Lung (tissue), 12 donors: Measurements from ENCODE around the gene IGF2R. TPM values are rescaled to one million over a fixed set of nuclear protein-coding genes. Genes with fewer than 3 reads are reported as not detected.

Experiments
- ATAC-seq: fragments of 200-7000 bp; cut with Tn5 transposase; one replicate; pipeline ENCODE4 v1.9.1; 2020; ENCODE audit warnings: moderate number of reproducible peaks; ENCODE audit not compliant: insufficient read depth, low FRiP score
- DNase-seq, 3 donors: peaks; one replicate each; pipeline ENCODE4 v3.0.0-alpha.2; 2013 to 2017
- H3K27ac ChIP-seq, 2 donors: one replicate each; pipeline ENCODE4 v1.5.1; 2013; ENCODE audit warnings: mild to moderate bottlenecking in 2 of 2, moderate library complexity in 2 of 2, control low read depth in 1 of 2, inconsistent platforms in 1 of 2, low read depth in 1 of 2, low read length in 1 of 2
- H3K27me3 ChIP-seq, 3 donors: one replicate each; pipeline ENCODE4 v1.5.1; 2013; ENCODE audit warnings: low read length in 2 of 3; ENCODE audit not compliant: control insufficient read depth in 3 of 3, insufficient read depth in 3 of 3
- H3K36me3 ChIP-seq, 4 donors: one replicate each; pipeline ENCODE4 v1.5.1; 2013; ENCODE audit warnings: low read length in 4 of 4, mild to moderate bottlenecking in 1 of 4, moderate library complexity in 1 of 4; ENCODE audit not compliant: control insufficient read depth in 4 of 4, insufficient read depth in 4 of 4
- H3K4me1 ChIP-seq, 5 donors: one replicate each; pipeline ENCODE4 v1.5.1; 2013; ENCODE audit warnings: low read length in 5 of 5, mild to moderate bottlenecking in 2 of 5, moderate library complexity in 1 of 5; ENCODE audit not compliant: control insufficient read depth in 5 of 5, insufficient read depth in 5 of 5
- H3K4me3 ChIP-seq: one replicate; pipeline ENCODE4 v1.5.1; 2013; ENCODE audit warnings: mild to moderate bottlenecking, control low read depth, moderate library complexity
- H3K9ac ChIP-seq, 2 donors: one replicate each; pipeline ENCODE4 v1.5.1; 2013; ENCODE audit warnings: low read length in 2 of 2, control low read depth in 1 of 2; ENCODE audit not compliant: insufficient read depth in 1 of 2
- H3K9me3 ChIP-seq, 4 donors: one replicate each; pipeline ENCODE4 v1.5.1; 2013; ENCODE audit warnings: low read length in 3 of 4, mild to moderate bottlenecking in 1 of 4, moderate library complexity in 1 of 4; ENCODE audit not compliant: control insufficient read depth in 4 of 4, insufficient read depth in 3 of 4
- CTCF ChIP-seq: IDR thresholded peaks from 2 replicates; pipeline ENCODE4 v1.5.1; 2012; ENCODE audit warnings: mild to moderate bottlenecking; ENCODE audit errors: control extremely low read depth, extremely low read depth
- WGBS, 2 donors: extraction: QIAGEN DNeasy Blood & Tissue Kit; methylation state at CpG; one replicate each; pipeline ENCODE4 v1.1.7; 2013; 5-methylcytosine and 5-hydroxymethylcytosine counted together
- polyA plus RNA-seq, 2 donors: library from polyadenylated mRNA; stranded (reverse); fragments of 200-250 nt; gene quantifications; one replicate each; pipeline ENCODE4 v1.2.1, GENCODE V29; 2013
- total RNA-seq, 2 donors: library from RNA; depleted of rRNA in 1 of 2; stranded (reverse); fragments of >200 nt in 1 of 2; gene quantifications; one replicate each; pipeline ENCODE4 v1.2.1, GENCODE V29; 2014 to 2021
- donor health status: control.
- donor health status: control.
- donor health status: Bipolar disorder and iron deficiency.
- donor health status: healthy.
- donor health status: DM: yes; HTN: yes; CAD: no.

Gene IGF2R
- total and polyA plus RNA-seq, 4 donors, result 30.0 to 125 (median 92.6) TPM

GRCh38 chr6:160055813-160056212 is 86.9 kb downstream of the IGF2R start:
- WGBS, 2 donors, result 72 to 81% methylated on average over 6 of the region's 6 CpGs

GRCh38 chr6:160057080-160057479 is 88.2 kb downstream of the IGF2R start:
- 55 to 70% methylated on average over 6 of the region's 6 CpGs for WGBS, 2 donors
- Histone ChIP-seq H3K4me1 (peaks cover 0 to 6% (median 0%) of the 10 kb centered on the region in 5 donors), H3K36me3 (peaks cover 23 to 67% (median 33%) of the 10 kb centered on the region in 4 donors), H3K27ac (no peak overlapping the region), H3K4me3 (no peak overlapping the region), H3K9ac (no peak overlapping the region), H3K27me3 (no peaks in the 10 kb centered on the region), H3K9me3 (peaks cover 0 to 4% (median 0%) of the 10 kb centered on the region in 4 donors)
- no peak for TF ChIP-seq CTCF
- DNase-seq, result no peak
- ATAC-seq, result no peak

More at GRCh38 chr6:160055813-160056212, 86.9 kb downstream of the IGF2R start:
- Histone ChIP-seq H3K4me1 (peaks cover 0 to 6% (median 0%) of the 10 kb centered on the region in 5 donors), H3K9ac (no peak overlapping the region), H3K4me3 (no peak overlapping the region), H3K36me3 (peaks cover 25 to 67% (median 34%) of the 10 kb centered on the region in 4 donors), H3K27ac (peak overlapping the region in 1 of 2 donors; percentile 20), H3K9me3 (peaks cover 0 to 1% (median 0%) of the 10 kb centered on the region in 4 donors), H3K27me3 (no peaks in the 10 kb centered on the region)
- no peak for DNase-seq
- no peak for ATAC-seq
- no peak for TF ChIP-seq CTCF

GRCh38 chr6:160058603-160059215 is 89.8 kb downstream of the IGF2R start:
- no peaks in the 10 kb centered on the region for H3K27me3 ChIP-seq
- no peak overlapping the region for H3K9ac ChIP-seq
- H3K36me3 ChIP-seq, result peaks cover 31 to 74% (median 38%) of the 10 kb centered on the region in 4 donors
- DNase-seq (no peak), ATAC-seq (no peak)
- H3K4me3 ChIP-seq, result no peak overlapping the region
- WGBS, 2 donors, result 93 to 98% methylated on average over 6 of the region's 6 CpGs
- TF ChIP-seq CTCF, result no peak
- H3K27ac ChIP-seq, result no peak overlapping the region
- H3K9me3 ChIP-seq, result peaks cover 0 to 2% (median 0%) of the 10 kb centered on the region in 4 donors
- peaks cover 0 to 6% (median 0%) of the 10 kb centered on the region in 5 donors for H3K4me1 ChIP-seq
